GM12864 (cell line): ENCODE data around the gene BOD1L1.

Experiments
- DNase-seq: peaks from one replicate; pipeline ENCODE4 v3.0.0-alpha.2; 2011; ENCODE audit warnings: low read depth
- H3K4me3 ChIP-seq: 2 replicates; pipeline ENCODE4 v1.5.1; 2011; ENCODE audit warnings: mild to moderate bottlenecking, low read depth, low read length, control low read depth
- CTCF ChIP-seq: IDR thresholded peaks from 2 replicates; pipeline ENCODE4 v1.5.1; 2011; ENCODE audit warnings: low read depth, mild to moderate bottlenecking, moderate library complexity, low read length, control low read depth, inconsistent platforms; ENCODE audit errors: missing control alignments

The BOD1L1 gene

GRCh38 chr4:13529128-13529919 is 98.2 kb downstream of the BOD1L1 start:
- no peak for TF ChIP-seq CTCF
- DNase-seq: no peak

GRCh38 chr4:13528821-13529127 is 98.8 kb downstream of the BOD1L1 start:
- DNase-seq: no peak
- TF ChIP-seq CTCF: no peak
- no peak overlapping the region for H3K4me3 ChIP-seq

More at GRCh38 chr4:13529128-13529919, 98.2 kb downstream of the BOD1L1 start:
- no peak overlapping the region for H3K4me3 ChIP-seq

GRCh38 chr4:13527981-13528820 is 99.3 kb downstream of the BOD1L1 start:
- H3K4me3 ChIP-seq: peak overlapping the region; percentile 16
- DNase-seq: peak; percentile 60
- no peak for TF ChIP-seq CTCF

GRCh38 chr4:13527192-13527980 is 100.1 kb downstream of the BOD1L1 start:
- TF ChIP-seq CTCF: no peak
- no peak overlapping the region; the same call in 1 of the 2 replicates for H3K4me3 ChIP-seq
- no peak for DNase-seq

GRCh38 chr4:13526658-13527057 is 100.9 kb downstream of the BOD1L1 start:
- no peak overlapping the region for H3K4me3 ChIP-seq
- no peak for DNase-seq
- TF ChIP-seq CTCF: no peak

- H3K4me3 ChIP-seq: no peak overlapping the region
- no peak for DNase-seq
- TF ChIP-seq CTCF: no peak
Observed at GRCh38 chr4:13525606-13526281, 101.8 kb downstream of the BOD1L1 start.
